ENCODE measurements around the gene INSRR. TPM values are rescaled to one million over a fixed set of nuclear protein-coding genes. Genes with fewer than 3 reads are reported as not detected.

The INSRR gene
- total RNA-seq, 1 donor from 2014 or later: not detected

- H3K9me3 ChIP-seq: no peaks in the 10 kb centered on the region
- ATAC-seq (no peak), DNase-seq (no peak)
- peaks cover 7% of the 10 kb centered on the region for H3K36me3 ChIP-seq
- H3K27me3 ChIP-seq (ENCODE audit: low read depth): no peaks in the 10 kb centered on the region
- TF ChIP-seq CTCF (IDR thresholded peaks at IDR 0.05): no peak
- intact Hi-C loops (cut with DNase I): no loop called here
- no peak overlapping the region for H3K4me3 ChIP-seq
- peak overlapping the region; percentile 18 for H3K27ac ChIP-seq
- peaks cover 27% of the 10 kb centered on the region for H3K4me1 ChIP-seq
Measured at GRCh38 chr1:156806512-156807440, 52.1 kb downstream of the INSRR start.

- H3K9me3 ChIP-seq: no peaks in the 10 kb centered on the region
- peak overlapping the region; percentile 18 for H3K27ac ChIP-seq
- intact Hi-C loops (cut with DNase I): no loop called here
- H3K4me1 ChIP-seq: peaks cover 27% of the 10 kb centered on the region
- TF ChIP-seq CTCF (IDR thresholded peaks at IDR 0.05): no peak
- no peak overlapping the region for H3K4me3 ChIP-seq
- peaks cover 15% of the 10 kb centered on the region for H3K36me3 ChIP-seq
- ATAC-seq (no peak), DNase-seq (no peak)
- H3K27me3 ChIP-seq (ENCODE audit: low read depth): no peaks in the 10 kb centered on the region
Measured at GRCh38 chr1:156805766-156806511, 53.0 kb downstream of the INSRR start.

- peaks cover 27% of the 10 kb centered on the region for H3K36me3 ChIP-seq
- intact Hi-C loops (cut with DNase I): no loop called here
- H3K4me3 ChIP-seq: no peak overlapping the region
- no peak overlapping the region for H3K27ac ChIP-seq
- no peaks in the 10 kb centered on the region for H3K27me3 ChIP-seq (ENCODE audit: low read depth)
- no peak for TF ChIP-seq CTCF (IDR thresholded peaks at IDR 0.05)
- ATAC-seq (peak; percentile 57 to 62), DNase-seq (no peak)
- no peaks in the 10 kb centered on the region for H3K9me3 ChIP-seq
- peaks cover 27% of the 10 kb centered on the region for H3K4me1 ChIP-seq
Measured at GRCh38 chr1:156804572-156805243, 54.2 kb downstream of the INSRR start.

GRCh38 chr1:156804026-156804425 is 54.9 kb downstream of the INSRR start:
- Histone ChIP-seq H3K27me3 (ENCODE audit: low read depth) (no peaks in the 10 kb centered on the region), H3K27ac (no peak overlapping the region), H3K4me3 (no peak overlapping the region), H3K4me1 (peaks cover 27% of the 10 kb centered on the region), H3K9me3 (no peaks in the 10 kb centered on the region), H3K36me3 (peaks cover 34% of the 10 kb centered on the region)
- ATAC-seq (no peak), DNase-seq (no peak)
- intact Hi-C loops (cut with DNase I): no loop called here
- no peak for TF ChIP-seq CTCF (IDR thresholded peaks at IDR 0.05)

- intact Hi-C loops (cut with DNase I): no loop called here
- ATAC-seq (no peak), DNase-seq (no peak)
- peaks cover 41% of the 10 kb centered on the region for H3K36me3 ChIP-seq
- TF ChIP-seq CTCF (IDR thresholded peaks at IDR 0.05): no peak
- H3K27me3 ChIP-seq (ENCODE audit: low read depth): no peaks in the 10 kb centered on the region
- H3K4me3 ChIP-seq: no peak overlapping the region
- no peak overlapping the region for H3K27ac ChIP-seq
- H3K4me1 ChIP-seq: peaks cover 27% of the 10 kb centered on the region
- no peaks in the 10 kb centered on the region for H3K9me3 ChIP-seq
Measured at GRCh38 chr1:156803086-156803851, 55.6 kb downstream of the INSRR start.
